NB4 (cell line): Measurements from ENCODE around the gene PTGIS.

Experiments used
- TF ChIP-seq, protein P1 (sequence below): IDR thresholded peaks from one replicate; pipeline ENCODE4 v1.5.1; 2012; ENCODE audit warnings: low read depth, low read length
- TF ChIP-seq, protein P2 (sequence below): IDR thresholded peaks from 2 replicates; pipeline ENCODE4 v1.6.1; 2011; ENCODE audit warnings: low read depth, low read length

DNA sequence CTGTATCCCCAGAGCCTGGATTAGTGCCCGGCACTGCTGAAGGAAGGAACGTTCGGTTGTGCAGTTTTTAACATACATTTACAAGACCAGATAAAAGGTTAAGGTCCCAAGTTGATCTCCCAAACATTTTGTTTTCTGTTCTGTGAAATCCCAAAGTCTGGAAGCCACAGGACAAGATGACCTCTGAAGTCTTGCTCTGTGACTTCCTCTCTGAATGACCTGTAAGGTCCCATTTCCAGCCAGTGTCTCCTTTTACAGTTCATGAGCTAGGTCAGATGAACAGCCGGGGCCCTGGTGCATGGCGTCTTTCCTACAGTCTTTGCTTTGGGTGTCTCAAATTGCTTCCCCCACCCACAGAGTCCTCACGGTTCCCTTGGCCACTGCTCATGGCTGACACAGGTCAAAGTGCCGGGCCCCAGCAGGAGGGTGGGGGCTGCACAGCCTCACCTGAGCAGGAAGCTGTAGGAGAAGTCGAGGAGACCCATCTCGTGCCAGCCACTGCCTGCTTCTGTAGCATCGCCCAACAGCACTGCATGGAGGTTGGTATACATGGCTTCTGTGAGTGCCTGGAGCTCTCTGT lies 24.0 kb downstream of the PTGIS start:
- TF ChIP-seq, protein P1, sequence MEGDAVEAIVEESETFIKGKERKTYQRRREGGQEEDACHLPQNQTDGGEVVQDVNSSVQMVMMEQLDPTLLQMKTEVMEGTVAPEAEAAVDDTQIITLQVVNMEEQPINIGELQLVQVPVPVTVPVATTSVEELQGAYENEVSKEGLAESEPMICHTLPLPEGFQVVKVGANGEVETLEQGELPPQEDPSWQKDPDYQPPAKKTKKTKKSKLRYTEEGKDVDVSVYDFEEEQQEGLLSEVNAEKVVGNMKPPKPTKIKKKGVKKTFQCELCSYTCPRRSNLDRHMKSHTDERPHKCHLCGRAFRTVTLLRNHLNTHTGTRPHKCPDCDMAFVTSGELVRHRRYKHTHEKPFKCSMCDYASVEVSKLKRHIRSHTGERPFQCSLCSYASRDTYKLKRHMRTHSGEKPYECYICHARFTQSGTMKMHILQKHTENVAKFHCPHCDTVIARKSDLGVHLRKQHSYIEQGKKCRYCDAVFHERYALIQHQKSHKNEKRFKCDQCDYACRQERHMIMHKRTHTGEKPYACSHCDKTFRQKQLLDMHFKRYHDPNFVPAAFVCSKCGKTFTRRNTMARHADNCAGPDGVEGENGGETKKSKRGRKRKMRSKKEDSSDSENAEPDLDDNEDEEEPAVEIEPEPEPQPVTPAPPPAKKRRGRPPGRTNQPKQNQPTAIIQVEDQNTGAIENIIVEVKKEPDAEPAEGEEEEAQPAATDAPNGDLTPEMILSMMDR, result no peak
- TF ChIP-seq, protein P2, sequence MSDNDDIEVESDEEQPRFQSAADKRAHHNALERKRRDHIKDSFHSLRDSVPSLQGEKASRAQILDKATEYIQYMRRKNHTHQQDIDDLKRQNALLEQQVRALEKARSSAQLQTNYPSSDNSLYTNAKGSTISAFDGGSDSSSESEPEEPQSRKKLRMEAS, result no peak
